ENCODE data around the gene DTHD1.

DNA sequence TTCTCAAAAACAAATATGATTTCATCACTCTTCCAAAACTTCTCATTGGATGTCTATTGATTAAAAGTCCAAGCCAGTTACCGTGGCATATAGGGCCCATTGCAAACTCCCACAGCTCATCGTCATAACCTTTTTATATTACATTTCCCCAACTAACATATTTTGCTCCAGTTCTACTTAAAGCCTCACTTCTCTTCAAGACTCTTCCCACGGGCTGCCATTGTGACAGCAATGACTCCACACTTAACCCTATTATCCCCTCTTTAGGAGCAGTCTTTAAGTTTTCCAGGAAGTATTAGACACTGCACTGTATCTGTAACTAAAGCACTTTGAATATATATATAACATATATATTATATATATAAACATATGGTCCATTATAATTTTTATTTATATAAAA, 44.5 kb downstream of the DTHD1 start:
- TF ChIP-seq, protein P1, sequence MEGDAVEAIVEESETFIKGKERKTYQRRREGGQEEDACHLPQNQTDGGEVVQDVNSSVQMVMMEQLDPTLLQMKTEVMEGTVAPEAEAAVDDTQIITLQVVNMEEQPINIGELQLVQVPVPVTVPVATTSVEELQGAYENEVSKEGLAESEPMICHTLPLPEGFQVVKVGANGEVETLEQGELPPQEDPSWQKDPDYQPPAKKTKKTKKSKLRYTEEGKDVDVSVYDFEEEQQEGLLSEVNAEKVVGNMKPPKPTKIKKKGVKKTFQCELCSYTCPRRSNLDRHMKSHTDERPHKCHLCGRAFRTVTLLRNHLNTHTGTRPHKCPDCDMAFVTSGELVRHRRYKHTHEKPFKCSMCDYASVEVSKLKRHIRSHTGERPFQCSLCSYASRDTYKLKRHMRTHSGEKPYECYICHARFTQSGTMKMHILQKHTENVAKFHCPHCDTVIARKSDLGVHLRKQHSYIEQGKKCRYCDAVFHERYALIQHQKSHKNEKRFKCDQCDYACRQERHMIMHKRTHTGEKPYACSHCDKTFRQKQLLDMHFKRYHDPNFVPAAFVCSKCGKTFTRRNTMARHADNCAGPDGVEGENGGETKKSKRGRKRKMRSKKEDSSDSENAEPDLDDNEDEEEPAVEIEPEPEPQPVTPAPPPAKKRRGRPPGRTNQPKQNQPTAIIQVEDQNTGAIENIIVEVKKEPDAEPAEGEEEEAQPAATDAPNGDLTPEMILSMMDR (IDR thresholded peaks at IDR 0.05) = no peak
- no peak for TF ChIP-seq POLR2A (IDR thresholded peaks at IDR 0.05)
